Measurements from ENCODE around the gene ZNF385B.

The ZNF385B gene

DNA sequence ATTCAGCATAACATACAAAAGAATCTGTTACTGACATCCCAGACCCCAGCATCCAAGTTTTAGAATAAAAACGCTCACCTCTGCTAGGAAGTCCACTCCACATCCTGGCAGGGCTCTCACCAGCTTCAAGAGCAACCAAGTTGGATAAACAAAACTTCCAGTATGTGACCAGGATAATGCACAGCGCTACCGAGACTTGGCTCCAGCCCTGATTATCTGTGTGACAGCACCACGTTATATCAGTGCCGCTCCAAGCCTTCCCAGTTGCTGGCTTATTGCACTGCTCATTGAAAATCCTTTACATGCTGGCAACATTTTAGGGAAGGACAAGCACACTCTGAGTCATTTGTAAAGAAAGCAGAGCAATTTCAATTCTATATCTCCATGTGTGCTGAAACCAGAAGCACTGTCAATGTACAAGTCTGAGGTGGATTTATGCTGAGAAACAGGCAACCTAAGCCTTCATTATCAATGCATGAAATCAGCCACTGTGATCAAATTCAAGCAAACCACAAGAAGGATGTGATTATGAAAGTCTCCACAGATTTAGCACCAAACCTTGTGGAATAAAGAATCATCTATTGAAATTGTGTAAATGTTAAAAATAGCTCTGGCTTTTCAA, 115.7 kb downstream of the ZNF385B start:
- DNase-seq (ENCODE audit: low read depth) = no peak

DNA sequence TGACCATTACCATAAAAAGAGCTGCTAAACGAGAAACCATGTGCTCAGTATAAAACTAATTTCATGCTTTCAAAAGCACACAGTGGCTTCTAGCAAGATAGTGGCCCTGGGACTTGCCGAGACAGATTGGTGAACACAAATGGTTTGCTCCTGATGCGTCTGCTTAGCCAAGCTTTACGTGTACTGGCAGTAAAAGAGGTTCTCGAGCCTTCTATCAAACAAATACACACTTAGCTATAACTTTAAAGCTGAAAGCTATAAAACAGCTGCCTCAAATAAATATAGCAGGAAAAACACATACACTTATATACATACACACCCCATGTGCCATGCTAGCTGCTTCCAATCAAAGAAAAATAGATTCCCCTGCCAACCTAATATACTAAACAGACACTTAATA, 117.0 kb downstream of the ZNF385B start:
- no peak for DNase-seq (ENCODE audit: low read depth)

DNA sequence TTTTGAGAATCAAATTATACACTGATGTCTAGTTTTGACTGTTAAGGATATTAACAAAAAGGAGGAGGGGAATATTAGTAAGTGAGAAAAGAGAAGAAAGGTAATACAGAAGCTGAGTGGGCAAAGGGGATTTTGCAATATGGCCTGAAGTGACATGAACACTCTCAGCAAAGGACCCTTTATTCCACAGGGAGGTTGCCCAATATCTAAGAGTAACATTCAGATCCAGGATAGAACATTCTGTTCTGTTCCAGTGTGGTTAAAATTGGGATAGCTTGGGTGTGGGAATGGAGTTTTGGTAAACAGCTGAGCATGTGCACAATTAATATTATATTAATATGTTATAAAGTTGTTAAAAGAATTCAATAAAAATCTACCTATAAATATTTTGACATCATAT, 120.1 kb downstream of the ZNF385B start:
- DNase-seq (ENCODE audit: low read depth) = no peak

DNA sequence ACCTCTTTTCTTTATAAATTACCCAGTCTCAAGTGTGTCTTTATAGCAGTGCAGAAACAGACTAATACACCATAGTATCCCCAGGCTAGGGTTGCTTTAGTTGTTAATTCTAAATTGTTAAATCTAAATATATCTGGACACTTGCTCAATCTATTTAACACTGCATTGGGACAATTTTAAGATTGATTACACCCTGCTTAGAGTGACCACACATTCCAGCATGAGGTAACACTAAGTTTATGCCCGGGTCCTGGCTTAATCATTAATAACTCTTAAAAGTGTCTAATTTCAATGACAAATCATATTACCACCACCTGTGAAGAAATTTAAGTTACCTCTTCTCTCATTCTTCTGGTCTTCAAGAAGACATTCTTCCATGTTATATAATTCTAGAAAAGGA, 131.4 kb downstream of the ZNF385B start:
- DNase-seq (ENCODE audit: low read depth) = no peak

DNA sequence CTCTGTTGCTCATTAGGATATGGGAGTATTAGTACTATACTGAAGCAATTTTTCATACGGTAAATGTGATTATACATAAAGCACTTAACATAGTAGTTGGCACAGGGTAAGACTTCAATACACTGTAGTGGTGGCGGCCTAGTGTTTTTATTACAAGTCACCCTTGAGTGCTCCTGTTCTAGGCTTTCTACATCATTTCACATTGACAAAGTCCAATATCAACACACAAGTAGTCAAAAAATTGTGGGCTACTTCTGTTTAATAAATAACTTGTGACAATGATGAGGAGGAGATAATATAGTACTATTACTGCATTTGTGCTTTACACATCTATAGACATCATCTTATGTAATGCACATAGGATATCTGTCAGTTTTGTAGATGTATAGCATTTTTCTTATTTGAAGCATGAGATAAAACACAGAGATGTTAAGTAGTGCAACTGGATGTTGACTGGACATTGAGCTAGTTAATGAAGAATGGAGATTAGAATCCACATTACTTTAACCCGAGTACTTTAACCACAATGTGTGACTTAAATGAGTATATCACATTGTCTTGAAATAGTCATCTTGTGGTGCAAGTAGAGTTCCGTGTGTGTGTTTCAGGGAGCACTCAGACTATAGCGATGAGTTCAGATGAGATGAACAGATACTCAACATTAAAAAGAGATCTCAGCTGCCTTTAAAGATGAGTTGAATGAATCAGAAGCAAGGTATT, 134.8 kb downstream of the ZNF385B start:
- DNase-seq (ENCODE audit: low read depth) = no peak

DNA sequence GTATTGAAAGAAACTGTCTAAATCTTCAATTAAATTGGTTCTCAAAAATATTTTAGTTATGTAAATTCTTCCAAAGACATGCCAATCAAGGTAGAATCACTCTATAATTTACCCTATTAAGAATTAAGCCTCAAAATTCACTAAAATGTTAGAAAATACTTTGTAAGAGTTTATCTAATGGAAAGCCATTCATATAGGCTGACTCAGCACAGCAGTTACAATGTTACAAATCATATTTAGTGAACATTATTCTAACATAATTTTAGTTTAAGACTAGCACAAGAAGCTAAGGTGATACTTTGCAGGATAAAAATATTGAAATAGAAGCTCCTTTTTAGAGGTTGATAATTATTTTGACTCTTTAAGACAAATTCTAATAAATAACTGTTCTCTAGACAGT, 137.0 kb downstream of the ZNF385B start:
- no peak for DNase-seq (ENCODE audit: low read depth)

DNA sequence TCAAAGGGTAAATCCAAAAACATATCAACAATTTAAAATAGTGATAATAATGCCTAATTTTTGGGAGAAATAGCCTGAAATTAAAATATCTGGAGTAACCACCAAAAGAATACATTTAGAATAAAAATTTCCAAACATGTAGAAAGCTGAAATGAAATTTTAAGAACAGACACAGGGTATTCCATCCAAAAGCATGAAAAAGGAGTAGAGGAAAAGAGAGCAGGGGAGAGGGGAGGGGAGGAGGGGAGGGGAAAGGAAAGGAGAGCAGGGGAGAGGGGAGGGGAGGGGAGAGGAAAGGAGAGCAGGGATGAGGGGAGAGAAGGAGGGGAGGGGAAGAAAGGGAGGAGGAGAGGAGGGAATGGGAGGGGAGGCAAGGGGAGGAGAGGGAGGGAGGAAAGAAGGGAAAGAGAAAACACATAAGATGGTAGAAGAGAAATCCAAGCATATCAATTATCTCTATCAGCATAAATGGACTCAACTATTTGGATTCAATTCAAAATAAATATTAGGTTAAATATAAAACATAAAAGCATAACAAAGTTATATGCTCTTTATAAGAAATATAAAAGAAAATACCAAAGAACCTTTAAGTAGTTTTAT, 141.1 kb downstream of the ZNF385B start:
- no peak for DNase-seq (ENCODE audit: low read depth)

DNA sequence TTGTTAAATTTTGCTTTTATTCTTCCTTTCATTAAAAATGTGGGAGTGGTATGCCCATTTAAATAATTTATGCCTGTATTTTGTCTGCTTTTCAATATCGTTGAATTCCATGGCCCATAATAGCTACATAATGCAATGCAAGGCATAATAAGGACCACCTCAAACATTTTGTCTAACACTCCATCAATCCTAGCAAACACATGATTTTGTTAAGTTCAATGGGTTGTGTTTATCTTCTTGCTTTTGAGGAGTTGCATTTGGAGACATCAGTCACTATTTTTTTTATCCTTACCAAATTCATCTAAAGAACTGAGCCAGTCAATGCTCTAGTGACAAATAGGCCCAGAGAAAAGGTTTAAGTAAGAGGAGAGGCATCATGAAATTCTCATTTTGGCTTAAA, 145.5 kb downstream of the ZNF385B start:
- no peak for DNase-seq (ENCODE audit: low read depth)

DNA sequence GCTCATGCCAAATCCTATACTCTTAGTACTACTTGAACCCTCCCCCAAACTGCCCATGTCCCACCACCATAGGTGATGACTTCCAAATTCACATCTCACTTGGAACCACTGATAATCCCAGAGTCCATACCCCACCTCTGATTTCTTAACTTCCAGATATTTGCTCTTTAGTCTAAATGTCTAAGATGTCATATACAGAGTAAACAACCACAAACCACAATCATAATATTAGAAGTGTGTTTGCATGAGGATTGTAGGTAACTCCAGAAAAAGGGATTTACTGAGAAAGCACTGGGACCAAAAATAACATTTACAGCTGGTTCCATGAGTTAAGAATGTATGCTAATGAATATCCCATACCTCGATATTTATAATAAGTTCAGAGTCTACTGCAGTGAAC, 146.2 kb downstream of the ZNF385B start:
- DNase-seq (ENCODE audit: low read depth) = no peak

DNA sequence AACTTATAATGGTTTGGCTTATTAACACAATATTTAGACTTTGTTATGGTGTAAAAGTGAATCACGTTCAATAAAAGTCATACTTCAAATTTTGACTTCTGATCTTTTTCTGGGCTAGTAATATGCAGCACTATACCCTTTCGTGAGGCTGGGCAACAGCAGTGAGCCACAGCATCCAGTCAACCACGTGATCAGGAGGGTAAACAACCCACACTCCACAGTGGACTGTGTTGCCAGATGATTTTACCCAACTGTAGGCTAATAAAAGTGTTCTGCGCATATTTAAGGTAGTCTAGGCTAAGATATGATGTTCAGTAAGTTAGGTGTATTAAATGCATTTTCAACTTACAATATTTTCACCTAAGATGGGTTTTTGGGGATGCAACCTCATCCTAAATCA, 148.6 kb downstream of the ZNF385B start:
- no peak for DNase-seq (ENCODE audit: low read depth)

DNA sequence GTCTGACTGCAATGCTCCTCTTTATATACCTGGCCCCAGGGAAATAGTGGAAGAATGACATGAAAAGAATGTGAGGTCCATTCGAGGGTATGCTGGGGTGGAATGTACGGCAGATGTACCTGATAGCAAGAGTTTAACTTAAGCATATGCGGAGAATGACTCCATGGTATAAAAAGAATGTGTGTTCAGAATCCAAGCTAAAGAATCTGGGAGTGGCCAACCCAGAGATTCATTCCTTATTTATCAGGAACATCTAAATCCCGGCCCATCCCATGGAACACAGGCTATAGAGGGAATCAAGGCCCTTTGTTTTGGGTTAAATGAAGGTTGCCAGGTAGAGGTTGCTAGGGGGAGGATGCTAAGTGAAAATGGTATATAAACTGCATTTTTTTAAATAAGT, 150.0 kb downstream of the ZNF385B start:
- DNase-seq (ENCODE audit: low read depth) = no peak

DNA sequence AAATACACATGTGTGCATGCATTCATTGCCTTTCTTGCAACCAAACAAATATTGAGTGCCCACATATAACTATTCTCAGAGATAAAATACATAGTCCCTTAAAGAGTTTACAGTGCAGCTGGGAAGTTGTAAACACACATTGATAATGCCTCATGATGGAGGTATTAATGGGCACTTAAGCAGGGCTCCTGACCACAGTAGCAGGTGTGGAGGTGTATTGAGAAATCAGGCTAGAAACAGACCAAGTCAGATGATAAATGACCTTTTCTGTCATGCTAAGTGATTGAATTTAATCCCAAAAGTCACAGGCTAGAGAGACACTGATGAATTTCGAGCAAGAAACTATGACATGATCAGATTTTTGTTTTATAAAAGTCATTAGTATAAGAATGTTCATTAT, 157.7 kb downstream of the ZNF385B start:
- no peak for DNase-seq (ENCODE audit: low read depth)

DNA sequence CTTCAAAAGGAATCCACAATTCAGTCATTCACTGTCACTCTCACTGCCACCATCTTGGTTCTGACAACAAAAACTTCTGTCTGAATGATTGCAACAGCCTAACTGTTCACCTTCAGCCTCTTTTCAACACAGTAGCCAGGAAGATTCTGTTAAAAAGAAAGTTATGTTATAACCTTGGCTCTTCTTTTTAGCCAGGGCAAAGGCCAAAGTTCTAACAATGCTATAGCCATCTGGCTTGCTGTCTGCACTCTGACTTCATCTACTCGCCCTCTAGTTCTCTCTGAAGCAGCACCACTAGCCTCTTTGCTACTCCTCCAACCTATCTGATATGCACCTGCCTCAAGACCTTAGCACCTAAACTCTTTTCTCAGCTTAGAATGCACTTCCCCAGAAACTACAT, 158.5 kb downstream of the ZNF385B start:
- DNase-seq (ENCODE audit: low read depth) = no peak

DNA sequence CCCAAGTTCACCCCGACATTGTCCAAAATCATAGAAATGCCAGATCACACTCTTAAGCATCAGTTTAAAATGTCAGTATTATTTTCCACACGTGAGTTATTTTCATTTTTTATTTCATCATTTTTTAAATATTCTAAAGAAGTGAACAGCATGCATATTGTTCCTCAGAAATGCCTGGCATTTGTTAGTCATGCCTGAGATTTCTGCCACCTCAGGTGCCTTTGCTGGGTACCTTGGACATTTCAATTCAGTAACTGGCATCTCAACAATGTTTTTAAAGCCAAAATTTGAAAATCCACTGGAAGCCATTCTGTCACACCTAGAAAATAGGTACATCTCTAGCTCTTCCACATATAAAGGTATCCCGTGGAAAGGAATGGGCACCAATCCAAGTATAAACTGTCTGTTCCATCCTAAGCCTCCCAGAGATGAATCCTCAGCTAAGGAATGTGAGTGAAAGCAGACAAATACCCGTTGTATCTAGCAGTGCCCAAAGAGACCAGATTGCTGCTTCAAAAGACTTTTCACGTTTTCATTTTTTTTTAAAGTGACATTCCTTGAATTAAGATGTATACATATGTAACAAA, 159.8 kb downstream of the ZNF385B start:
- DNase-seq (ENCODE audit: low read depth) = no peak

DNA sequence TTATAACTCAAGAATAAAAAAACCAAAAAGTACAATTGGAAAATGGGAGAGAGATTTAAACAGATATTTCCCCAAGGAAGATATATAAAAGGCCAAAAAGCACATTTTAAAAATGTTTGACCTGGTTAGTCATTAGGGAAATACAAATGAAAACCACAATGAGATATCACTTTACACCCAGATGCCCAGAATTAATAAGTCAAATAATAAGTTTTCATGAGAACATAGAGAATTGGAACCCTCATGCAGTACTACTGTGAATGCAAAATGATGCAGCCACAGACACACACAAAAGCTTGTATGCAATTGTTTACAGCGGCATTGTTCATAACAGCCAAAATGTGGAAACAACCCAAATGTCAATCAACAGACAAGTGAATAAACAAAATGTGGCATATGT, 165.9 kb downstream of the ZNF385B start:
- no peak for DNase-seq (ENCODE audit: low read depth)

DNA sequence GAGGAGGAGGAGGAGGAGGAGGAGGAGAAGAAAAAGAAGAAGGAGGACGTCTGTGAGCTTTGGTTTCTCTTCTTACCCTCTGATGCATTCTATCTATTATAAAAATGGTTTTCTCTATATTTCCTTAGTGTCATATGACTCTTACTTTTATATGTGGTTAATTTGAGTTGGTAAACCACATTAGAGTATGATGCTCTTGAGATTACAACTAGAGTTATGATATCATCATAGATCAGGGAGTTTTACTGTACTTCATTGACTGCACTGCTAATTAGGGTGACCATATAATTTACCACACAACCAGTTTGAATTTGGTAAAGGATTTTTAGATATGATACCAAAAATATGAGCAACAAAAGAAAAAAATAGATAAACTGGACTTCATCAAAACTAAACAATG, 166.4 kb downstream of the ZNF385B start:
- DNase-seq (ENCODE audit: low read depth) = no peak

DNA sequence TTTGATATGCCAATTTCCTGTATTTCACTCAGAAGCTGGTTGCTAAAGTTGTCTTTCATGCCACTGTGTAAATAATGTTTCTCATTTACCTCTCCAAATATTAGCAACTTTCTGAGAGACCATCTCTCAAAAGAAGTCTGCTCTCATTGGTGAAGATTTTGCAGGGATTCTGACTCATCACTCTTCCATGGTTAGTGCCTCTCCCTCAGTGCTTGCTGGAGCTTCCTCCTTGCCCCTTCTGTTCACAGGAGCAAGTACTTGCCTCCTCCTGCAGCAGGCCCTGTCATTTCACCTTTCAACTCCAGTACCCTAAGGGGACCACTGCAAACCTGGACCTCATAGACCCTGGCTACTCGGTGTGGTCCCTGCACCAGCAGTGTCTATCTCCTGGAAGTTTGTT, 168.8 kb downstream of the ZNF385B start:
- DNase-seq (ENCODE audit: low read depth) = no peak

DNA sequence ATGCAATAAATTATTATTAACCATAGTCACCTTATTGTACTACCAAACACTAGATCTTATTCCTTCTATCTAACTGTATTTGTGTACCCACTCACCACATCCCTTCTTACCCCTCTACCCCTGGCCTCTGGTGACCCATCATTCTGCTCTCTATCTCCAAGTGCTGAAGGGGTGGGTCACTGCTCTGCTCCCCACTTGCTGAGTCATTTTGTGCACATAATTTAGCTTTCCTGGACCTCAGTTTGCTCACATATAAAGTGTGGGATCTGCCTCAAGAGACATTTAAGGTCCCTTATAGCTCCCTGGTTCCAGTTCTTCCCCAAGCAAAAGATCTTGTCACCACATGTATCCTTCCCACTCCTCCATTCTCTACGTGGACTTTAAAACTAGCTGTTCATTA, 169.4 kb downstream of the ZNF385B start:
- no peak for DNase-seq (ENCODE audit: low read depth)

DNA sequence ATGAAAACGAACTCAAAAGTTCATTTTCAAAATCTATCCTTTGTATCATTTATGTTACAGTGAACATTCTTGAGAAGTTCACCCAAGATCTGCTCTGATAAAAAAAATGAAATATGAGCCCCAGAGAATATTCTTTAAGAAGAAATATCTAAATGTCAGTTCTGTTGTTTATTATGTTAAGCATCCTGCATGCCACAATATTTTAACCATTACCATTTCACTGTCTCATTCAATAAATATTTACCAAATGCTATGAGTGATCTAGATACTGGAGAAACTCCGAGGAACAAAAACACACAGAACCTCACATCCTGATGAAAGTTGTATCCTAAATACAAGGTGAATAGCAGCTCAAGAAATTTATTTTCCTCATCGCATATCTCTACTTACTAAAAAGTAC, 170.2 kb downstream of the ZNF385B start:
- DNase-seq (ENCODE audit: low read depth) = no peak

DNA sequence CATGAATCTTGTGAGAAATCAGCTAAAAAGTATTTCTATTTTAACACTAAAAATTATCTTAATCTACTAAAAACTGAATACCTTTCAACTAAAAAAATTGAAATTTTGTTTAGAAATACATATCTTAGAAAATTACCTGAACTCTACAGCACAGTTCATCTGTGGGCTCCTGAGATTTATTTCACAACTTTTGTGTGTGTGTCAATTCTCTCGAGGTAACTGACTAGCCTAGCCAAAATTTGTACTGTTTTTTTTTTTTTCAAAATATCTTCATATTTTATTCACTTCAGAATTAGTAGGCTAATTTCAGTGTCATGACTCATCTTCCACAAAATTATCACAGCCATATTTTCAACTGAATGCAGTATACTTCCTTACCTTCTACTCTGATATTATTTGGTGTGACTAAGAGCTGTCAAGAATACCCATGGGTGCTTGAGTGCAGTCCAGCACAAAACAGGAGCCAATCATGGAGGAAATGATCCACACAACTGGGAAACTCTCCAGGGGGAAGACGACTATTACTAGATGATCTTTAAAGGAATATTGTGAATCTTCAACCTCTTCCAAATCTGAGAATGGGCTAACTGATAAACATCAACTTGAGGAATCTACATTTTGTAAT, 174.6 kb downstream of the ZNF385B start:
- DNase-seq (ENCODE audit: low read depth) = no peak

DNA sequence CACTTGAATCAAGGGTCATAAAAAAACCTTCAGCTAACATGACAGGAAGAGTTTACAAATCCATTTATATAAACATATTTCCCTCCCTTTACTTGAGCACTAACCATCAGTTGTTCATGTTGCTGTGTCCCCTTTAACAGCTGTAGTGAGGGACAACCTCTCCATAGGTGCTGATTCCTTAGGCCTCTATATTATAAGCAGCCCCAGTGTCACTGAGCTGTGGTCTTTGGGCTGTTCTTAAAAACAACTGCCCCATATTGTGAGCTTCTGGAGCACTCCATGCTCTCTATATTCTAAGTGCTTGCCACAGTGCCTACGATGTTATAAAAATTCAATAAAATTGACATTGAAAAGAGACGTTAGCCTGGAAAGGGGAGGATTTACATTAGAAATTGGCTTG, 175.3 kb downstream of the ZNF385B start:
- no peak for DNase-seq (ENCODE audit: low read depth)

DNA sequence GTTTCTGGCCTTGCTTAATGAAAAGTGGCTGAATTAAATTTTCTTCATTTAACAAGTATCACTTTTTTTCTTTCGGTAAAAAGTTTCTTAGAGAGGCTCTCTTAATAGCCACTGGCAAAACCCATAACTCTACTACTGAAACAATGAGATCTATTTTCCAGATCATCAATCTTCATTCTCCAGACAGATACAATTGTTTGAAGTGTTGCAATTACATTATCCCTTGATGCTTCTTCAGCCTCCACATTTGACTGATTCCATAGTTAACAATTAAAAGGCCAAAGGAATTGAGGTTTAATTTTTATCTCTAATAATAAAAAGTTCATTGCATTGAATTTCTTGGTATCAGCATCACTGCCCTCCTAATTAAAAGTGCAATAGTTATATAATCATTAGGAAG, 176.3 kb downstream of the ZNF385B start:
- DNase-seq (ENCODE audit: low read depth) = no peak

DNA sequence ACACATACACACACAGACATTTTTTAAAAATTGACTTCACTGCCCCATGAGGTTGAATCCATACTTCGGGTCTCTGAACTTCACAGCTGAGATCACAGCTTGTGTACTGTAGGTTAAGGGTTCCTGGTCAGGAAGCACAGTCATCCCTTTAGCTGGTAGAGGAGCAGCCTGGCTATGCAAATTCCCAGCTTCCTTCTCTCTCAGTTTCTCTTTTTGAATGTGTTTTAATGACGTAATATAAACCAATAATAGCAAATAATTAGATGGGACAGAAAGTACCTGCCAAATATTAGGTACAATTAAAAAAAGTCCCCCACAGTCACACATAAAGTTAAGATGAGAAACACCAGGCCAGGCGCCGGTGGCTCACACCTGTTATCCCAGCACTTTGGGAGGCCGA, 178.7 kb downstream of the ZNF385B start:
- no peak for DNase-seq (ENCODE audit: low read depth)

All from T follicular helper cell (primary cell).